Cerebellar cortex (tissue), 1 donor: Measurements from ENCODE around the gene UNC5CL.
"Not testable (repeated sequence)": the region's sequence is repeated elsewhere in the genome, so short reads cannot be mapped to it uniquely, and the experiment has no call there.

Experiments
- DNase-seq: peaks from one replicate; pipeline ENCODE4 v3.0.0-alpha.2; 2015; ENCODE audit warnings: low spot score

The UNC5CL gene

DNA sequence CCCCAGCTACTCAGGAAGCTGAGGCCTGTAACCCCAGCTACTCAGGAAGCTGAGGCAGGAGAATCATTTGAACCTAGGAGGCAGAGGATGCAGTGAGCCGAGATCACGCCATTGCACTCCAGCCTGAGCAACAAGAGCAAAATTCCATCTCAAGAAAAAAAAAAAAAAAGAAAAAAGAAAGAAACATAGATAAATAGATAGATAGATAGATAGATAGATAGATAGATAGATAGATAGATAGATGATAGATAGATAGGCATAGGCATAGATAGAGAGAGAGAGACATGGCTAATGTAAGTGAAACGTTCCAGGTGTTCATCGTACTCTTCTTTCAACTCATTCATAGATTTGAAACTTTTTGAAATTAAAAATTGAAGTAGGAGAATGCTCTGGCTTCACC, 32.0 kb downstream of the UNC5CL start:
- DNase-seq, result not testable (repeated sequence)

DNA sequence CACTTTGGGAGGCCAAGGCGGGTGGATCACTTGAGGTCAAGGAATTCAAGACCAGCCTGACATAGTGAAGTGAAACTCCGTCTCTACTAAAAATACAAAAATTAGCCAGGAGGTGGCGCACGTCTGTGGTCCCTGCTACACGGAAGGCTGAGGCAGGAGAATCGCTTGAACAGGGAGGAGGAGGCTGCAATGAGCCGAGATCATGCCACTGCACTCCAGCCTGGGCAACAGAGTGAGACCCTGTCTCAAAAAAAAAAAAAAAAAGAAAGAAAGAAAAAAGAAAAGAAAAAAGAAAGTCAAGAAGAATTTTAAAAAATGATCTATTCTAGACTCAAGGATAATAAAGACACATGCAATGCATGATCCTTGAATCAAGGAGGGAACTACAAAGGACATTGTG, 32.8 kb downstream of the UNC5CL start:
- peak; percentile 44 for DNase-seq

- no peak for DNase-seq
Measured at GRCh38 chr6:41002168-41002567, 36.9 kb downstream of the UNC5CL start.

GRCh38 chr6:41000248-41000647, 38.8 kb downstream of the UNC5CL start:
- DNase-seq, result no peak

- peak; percentile 23 for DNase-seq
Measured at GRCh38 chr6:40999569-40999968, 39.5 kb downstream of the UNC5CL start.

GRCh38 chr6:40998661-40999060, 40.4 kb downstream of the UNC5CL start:
- no peak for DNase-seq

GRCh38 chr6:40997234-40997957, 41.6 kb downstream of the UNC5CL start:
- no peak for DNase-seq

DNA sequence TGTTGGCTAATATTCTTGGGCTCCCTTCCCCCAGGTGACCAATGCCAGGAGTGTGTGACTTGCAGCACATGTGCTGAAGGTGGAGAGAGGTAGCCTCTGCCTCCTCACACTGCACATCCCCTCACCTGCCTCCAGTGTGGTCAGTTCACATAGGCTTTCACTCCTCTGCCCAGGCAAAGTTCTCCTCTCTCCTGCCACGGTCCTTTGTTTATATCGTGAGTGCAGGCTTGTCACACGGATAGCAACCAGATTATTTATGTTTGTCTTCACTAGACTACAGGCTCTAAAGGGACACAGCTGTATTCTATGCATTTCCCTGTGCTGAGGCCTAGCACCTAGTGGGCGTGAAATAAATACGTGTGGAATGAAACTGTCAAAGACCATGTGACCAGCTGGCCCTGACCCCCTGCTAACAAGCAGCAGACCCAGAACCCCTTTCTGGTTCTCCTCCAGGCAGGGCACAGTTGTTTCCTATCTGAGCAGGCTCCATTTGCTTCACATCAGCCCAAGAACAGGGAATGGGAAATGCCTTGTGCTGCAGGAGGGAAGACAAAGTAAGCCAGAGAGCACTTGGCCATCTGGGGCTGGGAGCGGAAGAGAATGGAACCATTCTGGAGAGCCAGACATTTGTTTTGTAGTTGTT, 42.3 kb downstream of the UNC5CL start:
- no peak for DNase-seq

DNA sequence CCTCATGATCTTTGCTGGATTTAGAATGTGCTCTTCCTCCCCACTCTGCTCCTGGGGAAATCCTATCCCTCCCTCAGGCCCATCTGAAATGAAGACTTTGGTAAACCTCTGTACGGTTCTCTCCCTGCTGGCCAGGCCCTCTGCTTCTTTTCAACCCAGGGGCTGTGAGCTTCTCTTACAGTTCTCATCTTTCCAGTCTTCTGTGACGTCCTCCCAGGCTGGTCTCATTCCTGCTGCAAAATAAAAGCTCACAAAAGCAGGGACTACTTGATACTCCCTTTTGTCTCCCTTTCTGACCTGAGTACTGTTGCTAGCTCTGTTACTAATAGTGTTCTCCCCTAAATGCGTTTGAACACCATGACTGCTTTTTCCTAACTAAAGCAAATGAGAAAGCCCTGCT, 46.3 kb downstream of the UNC5CL start:
- DNase-seq, result no peak

GRCh38 chr6:40990301-40990700, 48.7 kb downstream of the UNC5CL start:
- DNase-seq, result no peak

- DNase-seq, result no peak
Measured at GRCh38 chr6:40989204-40990169, 49.5 kb downstream of the UNC5CL start.

- DNase-seq, result no peak
Measured at GRCh38 chr6:40988634-40989033, 50.4 kb downstream of the UNC5CL start.

GRCh38 chr6:40986921-40987819, 51.9 kb downstream of the UNC5CL start:
- DNase-seq, result no peak

DNA sequence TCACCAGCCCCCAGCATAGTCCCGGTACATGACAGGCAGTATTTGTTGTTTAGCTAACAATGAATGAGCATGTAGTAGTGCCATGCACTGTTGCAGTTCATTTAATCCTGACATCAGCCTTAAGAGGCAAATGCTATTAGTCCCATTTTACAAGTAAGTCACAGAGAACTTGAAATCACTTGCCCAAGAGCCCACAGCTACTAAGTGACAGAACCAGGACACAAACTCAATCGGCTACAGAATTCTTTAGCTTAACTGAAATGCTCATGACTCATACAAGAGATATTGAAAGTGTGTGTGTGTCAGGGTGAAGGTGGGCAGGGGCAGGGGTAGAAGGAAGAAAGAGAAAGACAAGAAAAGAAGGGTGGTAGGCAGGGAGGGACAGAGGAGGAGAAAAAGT, 52.7 kb downstream of the UNC5CL start:
- no peak for DNase-seq

- DNase-seq, result no peak
Measured at GRCh38 chr6:40983752-40984151, 55.3 kb downstream of the UNC5CL start.

DNA sequence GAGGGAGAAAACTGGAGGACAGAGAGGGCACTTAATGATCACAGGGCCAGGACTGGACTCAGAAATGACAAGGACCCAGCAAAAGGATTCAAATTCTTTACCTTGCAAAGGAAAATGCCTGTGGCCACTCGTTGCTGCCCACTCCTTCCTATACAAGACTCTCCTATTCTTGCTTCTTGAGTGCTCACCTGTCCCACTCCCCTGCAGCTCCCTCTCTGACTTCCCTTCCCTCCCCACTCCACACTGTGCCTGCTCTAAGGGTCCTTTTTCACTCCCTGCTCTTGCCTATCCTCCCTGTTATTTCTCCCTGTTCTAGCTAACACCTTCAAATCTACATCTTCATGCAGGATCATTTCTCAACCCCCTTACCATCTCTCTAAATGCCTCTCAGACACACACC, 56.1 kb downstream of the UNC5CL start:
- no peak for DNase-seq

DNA sequence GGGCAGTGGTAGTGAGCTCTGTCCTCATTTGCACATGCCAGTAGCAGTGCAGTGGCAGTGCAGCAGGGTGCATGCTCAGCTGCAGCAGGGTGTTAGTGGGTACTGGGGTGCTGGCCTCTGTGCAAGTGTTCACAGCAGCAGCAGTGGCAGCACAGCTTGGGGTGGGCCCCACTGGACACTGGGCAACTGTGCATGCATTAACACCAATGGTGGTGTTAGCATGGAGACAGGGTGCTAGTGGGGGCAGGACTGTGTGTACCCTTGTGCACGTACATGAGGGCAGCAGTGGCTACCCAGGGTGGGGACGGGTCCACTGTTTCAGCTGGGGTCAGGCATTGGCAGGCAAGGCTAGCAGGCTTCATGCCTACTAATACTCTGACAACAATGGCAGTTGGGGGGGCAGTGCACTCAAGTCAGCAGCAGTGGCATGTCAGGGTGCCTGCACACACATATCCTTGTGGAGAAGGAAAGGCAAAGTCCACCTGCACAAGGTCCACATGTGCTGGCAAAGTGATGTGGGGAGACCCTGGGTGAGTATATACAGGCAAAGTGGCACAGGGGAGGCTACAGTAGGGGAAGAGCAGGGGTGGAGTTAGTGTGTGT, 60.2 kb downstream of the UNC5CL start:
- DNase-seq, result no peak

DNA sequence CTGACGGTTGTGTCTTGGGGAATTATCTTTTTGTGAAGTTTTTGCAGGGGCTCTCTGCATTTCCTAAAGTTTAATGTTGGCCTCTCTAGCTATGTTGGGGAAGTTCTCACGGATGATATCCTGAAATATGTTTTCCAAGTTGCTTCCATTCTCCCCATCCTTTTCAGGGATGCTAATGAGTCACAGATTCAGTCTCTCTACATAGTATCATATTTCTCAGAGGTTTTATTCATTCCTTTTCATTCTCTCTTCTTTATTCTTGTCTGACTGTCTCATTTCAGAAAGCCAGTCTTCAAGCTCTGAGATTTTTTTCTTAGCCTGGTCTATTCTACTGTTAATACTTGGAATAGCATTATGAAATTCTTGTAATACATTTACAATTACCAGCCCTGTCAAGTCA, 61.3 kb downstream of the UNC5CL start:
- no peak for DNase-seq

DNA sequence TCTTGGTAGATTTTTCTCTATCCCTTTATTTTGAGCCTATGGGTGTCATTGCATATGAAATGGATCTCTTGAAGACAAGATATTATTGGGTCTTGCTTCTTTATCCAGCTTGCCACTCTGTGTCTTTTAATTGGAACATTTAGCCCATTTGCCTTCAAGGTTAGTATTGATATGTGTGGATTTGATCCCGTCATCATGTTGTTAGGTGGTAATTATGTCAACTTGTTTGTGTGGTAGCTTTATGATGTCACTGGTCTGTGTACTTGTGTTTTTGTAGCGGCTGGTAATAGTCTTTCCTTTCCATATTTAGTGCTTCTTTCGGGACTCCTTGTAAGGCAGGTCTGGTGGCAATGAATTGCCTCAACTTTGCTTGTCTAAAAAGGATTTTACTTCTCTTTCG, 61.9 kb downstream of the UNC5CL start:
- no peak for DNase-seq
